ENCODE data around the gene ADGRV1. TPM values are rescaled to one million over a fixed set of nuclear protein-coding genes. Genes with fewer than 3 reads are reported as not detected.

Gene ADGRV1
- total RNA-seq, 1 experiment from 2014 or later, result not detected

DNA sequence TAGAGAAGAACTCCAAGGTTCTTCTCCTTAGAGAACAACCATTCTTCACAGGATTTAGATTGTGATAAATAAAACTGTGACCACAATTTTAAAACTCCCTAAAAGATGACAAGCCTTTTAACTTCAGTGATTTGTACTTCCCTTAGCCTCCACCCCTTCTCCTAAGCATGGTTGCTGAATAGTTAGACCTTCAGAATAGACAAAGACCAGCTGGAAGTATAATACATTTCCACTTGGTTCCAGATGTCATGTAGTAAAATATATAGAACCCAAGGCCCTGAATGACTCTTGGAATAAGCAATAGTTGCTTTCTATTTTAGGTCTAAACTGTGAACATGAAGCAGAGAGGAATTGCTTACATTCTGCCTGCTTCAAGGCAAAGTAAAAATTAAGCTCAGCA is 615.8 kb downstream of the ADGRV1 start:
- no TSS peak for BruUV-seq (replicated peaks)
- intact Hi-C loops (cut with micrococcal nuclease), result no loop called here
- Mint-ChIP-seq H3K4me3 (ENCODE audit: unreplicated experiment) (no peak overlapping the region), H3K36me3 (ENCODE audit: insufficient read depth, unreplicated experiment) (peaks cover under 1% of the 10 kb centered on the region), H3K27ac (ENCODE audit: low read depth, unreplicated experiment) (no peak overlapping the region), H3K9me3 (ENCODE audit: unreplicated experiment) (no peaks in the 10 kb centered on the region), H3K4me1 (ENCODE audit: insufficient read depth, unreplicated experiment) (peaks cover 14% of the 10 kb centered on the region), H3K27me3 (ENCODE audit: insufficient read depth, unreplicated experiment) (no peaks in the 10 kb centered on the region)
- TF ChIP-seq CTCF (IDR thresholded peaks at IDR 0.05; ENCODE audit: unreplicated experiment), result no peak
- ChIA-PET POLR2A (interaction anchor here (0.6 to 1.3 kb wide), 2 partner anchors 22 to 206 kb away, joined by 3 to 8 read pairs; no protein-coding TSS in a partner anchor), CTCF (interaction anchor here (0.6 kb wide), 1 partner anchor 34 kb away, joined by 3 read pairs; no protein-coding TSS in a partner anchor)
- DNase-seq (ENCODE audit: unreplicated experiment), result no peak

DNA sequence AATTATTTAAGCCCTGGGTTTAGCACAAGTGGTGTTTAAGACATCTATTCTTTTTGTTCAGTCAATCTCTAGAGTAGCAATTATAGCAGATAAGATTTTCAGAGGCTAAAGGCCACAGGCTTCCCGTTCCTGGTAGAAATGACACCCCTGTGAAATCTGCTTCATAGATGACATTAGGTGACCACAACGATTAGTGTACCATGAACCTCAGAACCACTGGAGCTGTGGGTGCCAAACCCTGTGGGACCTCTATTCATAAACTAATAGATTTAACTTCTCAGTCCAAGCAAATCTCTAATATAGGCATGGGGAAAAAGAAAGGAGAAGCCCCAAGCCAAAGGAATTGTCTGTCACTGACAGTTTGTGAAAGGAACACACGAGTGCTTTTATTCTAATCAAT is 617.1 kb downstream of the ADGRV1 start:
- BruUV-seq (replicated peaks), result no TSS peak
- no peak for TF ChIP-seq CTCF (IDR thresholded peaks at IDR 0.05; ENCODE audit: unreplicated experiment)
- Mint-ChIP-seq H3K27me3 (ENCODE audit: insufficient read depth, unreplicated experiment) (no peaks in the 10 kb centered on the region), H3K4me1 (ENCODE audit: insufficient read depth, unreplicated experiment) (peaks cover 6% of the 10 kb centered on the region), H3K27ac (ENCODE audit: low read depth, unreplicated experiment) (no peak overlapping the region), H3K4me3 (ENCODE audit: unreplicated experiment) (no peak overlapping the region), H3K36me3 (ENCODE audit: insufficient read depth, unreplicated experiment) (peaks cover 7% of the 10 kb centered on the region), H3K9me3 (ENCODE audit: unreplicated experiment) (no peaks in the 10 kb centered on the region)
- no peak for DNase-seq (ENCODE audit: unreplicated experiment)
- POLR2A ChIA-PET, result no interaction called here
- intact Hi-C loops (cut with micrococcal nuclease), result no loop called here
- CTCF ChIA-PET, result no interaction called here

GRCh38 chr5:91176288-91177016 is 617.9 kb downstream of the ADGRV1 start:
- ChIA-PET CTCF (interaction anchor here (0.6 kb wide), 1 partner anchor 25 kb away, joined by 3 read pairs; no protein-coding TSS in a partner anchor), POLR2A (interaction anchor here (0.6 to 1.1 kb wide), 2 partner anchors 26 to 42 kb away, joined by 3 to 4 read pairs; no protein-coding TSS in a partner anchor)
- Mint-ChIP-seq H3K4me3 (ENCODE audit: unreplicated experiment) (no peak overlapping the region), H3K27ac (ENCODE audit: low read depth, unreplicated experiment) (no peak overlapping the region), H3K27me3 (ENCODE audit: insufficient read depth, unreplicated experiment) (no peaks in the 10 kb centered on the region), H3K9me3 (ENCODE audit: unreplicated experiment) (no peaks in the 10 kb centered on the region), H3K36me3 (ENCODE audit: insufficient read depth, unreplicated experiment) (peaks cover 7% of the 10 kb centered on the region), H3K4me1 (ENCODE audit: insufficient read depth, unreplicated experiment) (peaks cover 6% of the 10 kb centered on the region)
- intact Hi-C loops (cut with micrococcal nuclease), result no loop called here
- BruUV-seq (replicated peaks), result no TSS peak
- DNase-seq (ENCODE audit: unreplicated experiment), result no peak
- no peak for TF ChIP-seq CTCF (IDR thresholded peaks at IDR 0.05; ENCODE audit: unreplicated experiment)

- ChIA-PET POLR2A (interaction anchor here (0.6 to 1.1 kb wide), 3 partner anchors 26 to 189 kb away, joined by 3 to 4 read pairs (median 3); no protein-coding TSS in a partner anchor), CTCF (no interaction called here)
- peaks cover 6% of the 10 kb centered on the region for H3K4me1 Mint-ChIP-seq (ENCODE audit: insufficient read depth, unreplicated experiment)
- DNase-seq (ENCODE audit: unreplicated experiment), result no peak
- H3K4me3 Mint-ChIP-seq (ENCODE audit: unreplicated experiment), result no peak overlapping the region
- intact Hi-C loops (cut with micrococcal nuclease), result no loop called here
- no peaks in the 10 kb centered on the region for H3K9me3 Mint-ChIP-seq (ENCODE audit: unreplicated experiment)
- no peak overlapping the region for H3K27ac Mint-ChIP-seq (ENCODE audit: low read depth, unreplicated experiment)
- no TSS peak for BruUV-seq (replicated peaks)
- peaks cover 7% of the 10 kb centered on the region for H3K36me3 Mint-ChIP-seq (ENCODE audit: insufficient read depth, unreplicated experiment)
- H3K27me3 Mint-ChIP-seq (ENCODE audit: insufficient read depth, unreplicated experiment), result no peaks in the 10 kb centered on the region
- TF ChIP-seq CTCF (IDR thresholded peaks at IDR 0.05; ENCODE audit: unreplicated experiment), result no peak
Observed at GRCh38 chr5:91177085-91177484, 618.5 kb downstream of the ADGRV1 start.
